T-helper 2 cell (primary cell): ENCODE data around the gene FBXO27.
"Not testable (repeated sequence)": the region's sequence is repeated elsewhere in the genome, so short reads cannot be mapped to it uniquely, and the experiment has no call there.

Source experiments
- DNase-seq, 5 experiments: peaks; one replicate each; pipeline versions ENCODE4 v3.0.0 to v3.0.0-alpha.2; 2012 to 2022

The FBXO27 gene

GRCh38 chr19:39037194-39037593 is 4.8 kb upstream of the FBXO27 start:
- no peak for DNase-seq

- DNase-seq, result no peak
Observed at GRCh38 chr19:39036581-39036980, 4.2 kb upstream of the FBXO27 start.

- peak; percentile 53 to 76 (median 69) for DNase-seq
Observed at GRCh38 chr19:39031368-39032062, 834 bp downstream of the FBXO27 start.

GRCh38 chr19:39030854-39031367 is 1.4 kb downstream of the FBXO27 start:
- DNase-seq, result no peak

GRCh38 chr19:39024875-39025641 is 7.3 kb downstream of the FBXO27 start:
- DNase-seq, result no peak

- no peak for DNase-seq
Observed at GRCh38 chr19:39021063-39021462, 11.3 kb downstream of the FBXO27 start.

- no peak for DNase-seq
Observed at GRCh38 chr19:39017646-39018045, 14.7 kb downstream of the FBXO27 start.

GRCh38 chr19:39017026-39017425 is 15.3 kb downstream of the FBXO27 start:
- DNase-seq, result no peak

- DNase-seq, result no peak
Observed at GRCh38 chr19:39014037-39014436, 18.3 kb downstream of the FBXO27 start.

- DNase-seq, result no peak
Observed at GRCh38 chr19:39009001-39009400, 23.3 kb downstream of the FBXO27 start.

- DNase-seq, result no peak
Observed at GRCh38 chr19:39008137-39008536, 24.2 kb downstream of the FBXO27 start.

GRCh38 chr19:39007096-39007495 is 25.3 kb downstream of the FBXO27 start:
- DNase-seq, result no peak

- no peak for DNase-seq
Observed at GRCh38 chr19:39004403-39004802, 27.9 kb downstream of the FBXO27 start.

GRCh38 chr19:39003796-39004195 is 28.6 kb downstream of the FBXO27 start:
- DNase-seq, result no peak

GRCh38 chr19:39003188-39003587 is 29.2 kb downstream of the FBXO27 start:
- no peak for DNase-seq

GRCh38 chr19:39001041-39001440 is 31.3 kb downstream of the FBXO27 start:
- DNase-seq, result no peak

- not testable (repeated sequence) for DNase-seq
Observed at GRCh38 chr19:38997576-38997975, 34.8 kb downstream of the FBXO27 start.

- DNase-seq, result no peak
Observed at GRCh38 chr19:38993271-38993670, 39.1 kb downstream of the FBXO27 start.

- DNase-seq, result no peak
Observed at GRCh38 chr19:38990949-38991697, 41.2 kb downstream of the FBXO27 start.

GRCh38 chr19:38989614-38990013 is 42.7 kb downstream of the FBXO27 start:
- DNase-seq, result not testable (repeated sequence)

- no peak for DNase-seq
Observed at GRCh38 chr19:38989066-38989605, 43.2 kb downstream of the FBXO27 start.

GRCh38 chr19:38988627-38989026 is 43.7 kb downstream of the FBXO27 start:
- DNase-seq, result not testable (repeated sequence)

- not testable (repeated sequence) for DNase-seq
Observed at GRCh38 chr19:38987745-38988144, 44.6 kb downstream of the FBXO27 start.
